Activated T-cell treated with anti-CD3 and anti-CD28 coated beads, Interleukin-2, amount 50 U/mL, for 4 hours (primary cell): Measurements from ENCODE around the gene TTC12. TPM values are rescaled to one million over a fixed set of nuclear protein-coding genes. Genes with fewer than 3 reads are reported as not detected.
"Not testable (repeated sequence)": the region's sequence is repeated elsewhere in the genome, so short reads cannot be mapped to it uniquely, and the experiment has no call there.

Source experiments
- ATAC-seq, 2 donors: fragments of 200-7000 bp; cut with Tn5 transposase; one replicate each; pipeline ENCODE4 v1.10.0; 2021
- DNase-seq: peaks from one replicate; pipeline ENCODE4 v3.0.0-alpha.2; 2020
- H3K27me3 Mint-ChIP-seq: one replicate; pipeline ENCODE4 v1.8.0; 2021; ENCODE audit warnings: low read depth, mixed read lengths
- H3K36me3 Mint-ChIP-seq: one replicate; pipeline ENCODE4 v1.8.0; 2022; ENCODE audit warnings: mixed read lengths; ENCODE audit not compliant: insufficient read depth
- H3K4me1 Mint-ChIP-seq: one replicate; pipeline ENCODE4 v1.8.0; 2021; ENCODE audit warnings: low read depth, mixed read lengths
- H3K4me3 Mint-ChIP-seq: one replicate; pipeline ENCODE4 v1.8.0; 2021; ENCODE audit warnings: mild to moderate bottlenecking, moderate library complexity, mixed read lengths
- H3K9me3 Mint-ChIP-seq: one replicate; pipeline ENCODE4 v1.8.0; 2021; ENCODE audit warnings: mixed read lengths
- total RNA-seq, 3 donors: library from RNA; stranded (reverse); gene quantifications; one replicate each; pipeline ENCODE4 v1.2.1, GENCODE V29; 2021

Gene TTC12
- total RNA-seq, 3 donors from 2014 or later = 4.0 to 11.0 (median 7.5) TPM

- no peak for DNase-seq
- Mint-ChIP-seq H3K27me3 (peaks cover 24% of the 10 kb centered on the region), H3K9me3 (no peaks in the 10 kb centered on the region)
Measured at GRCh38 chr11:113296447-113297205, 17.8 kb upstream of the TTC12 start.

GRCh38 chr11:113298496-113298895, 15.9 kb upstream of the TTC12 start:
- peaks cover 24% of the 10 kb centered on the region for H3K27me3 Mint-ChIP-seq
- H3K4me3 Mint-ChIP-seq, H3K36me3 Mint-ChIP-seq, ATAC-seq, DNase-seq, H3K4me1 Mint-ChIP-seq, H3K9me3 Mint-ChIP-seq: not testable (repeated sequence)

More at GRCh38 chr11:113296447-113297205, 17.8 kb upstream of the TTC12 start:
- H3K4me1 Mint-ChIP-seq = no peaks in the 10 kb centered on the region
- no peak overlapping the region for H3K4me3 Mint-ChIP-seq
- H3K36me3 Mint-ChIP-seq = no peaks in the 10 kb centered on the region
- ATAC-seq = no peak

- H3K4me1 Mint-ChIP-seq = no peaks in the 10 kb centered on the region
- no peak for ATAC-seq
- H3K4me3 Mint-ChIP-seq = no peak overlapping the region
- no peaks in the 10 kb centered on the region for H3K27me3 Mint-ChIP-seq
- H3K9me3 Mint-ChIP-seq = no peaks in the 10 kb centered on the region
- no peak for DNase-seq
- no peaks in the 10 kb centered on the region for H3K36me3 Mint-ChIP-seq
Measured at GRCh38 chr11:113304916-113305315, 9.5 kb upstream of the TTC12 start.

- Mint-ChIP-seq H3K9me3 (no peaks in the 10 kb centered on the region), H3K4me3 (no peak overlapping the region), H3K4me1 (no peaks in the 10 kb centered on the region), H3K36me3 (no peaks in the 10 kb centered on the region), H3K27me3 (no peaks in the 10 kb centered on the region)
- peak; percentile 64 for DNase-seq
- ATAC-seq = peak; percentile 96 to 99
Measured at GRCh38 chr11:113305440-113306336, 8.7 kb upstream of the TTC12 start.

- H3K4me1 Mint-ChIP-seq = peaks cover 5% of the 10 kb centered on the region
- no peaks in the 10 kb centered on the region for H3K9me3 Mint-ChIP-seq
- H3K36me3 Mint-ChIP-seq = no peaks in the 10 kb centered on the region
- H3K4me3 Mint-ChIP-seq = no peak overlapping the region
- no peak for DNase-seq
- no peaks in the 10 kb centered on the region for H3K27me3 Mint-ChIP-seq
- ATAC-seq = no peak
Measured at GRCh38 chr11:113308601-113309000, 5.8 kb upstream of the TTC12 start.

GRCh38 chr11:113311536-113311935, 2.8 kb upstream of the TTC12 start:
- ATAC-seq (no peak), DNase-seq (no peak)
- H3K4me3 Mint-ChIP-seq = no peak overlapping the region
- peaks cover 24% of the 10 kb centered on the region for H3K4me1 Mint-ChIP-seq
- no peaks in the 10 kb centered on the region for H3K27me3 Mint-ChIP-seq
- no peaks in the 10 kb centered on the region for H3K9me3 Mint-ChIP-seq
- no peaks in the 10 kb centered on the region for H3K36me3 Mint-ChIP-seq

- Mint-ChIP-seq H3K4me3 (peak overlapping the region; percentile 83), H3K27me3 (no peaks in the 10 kb centered on the region), H3K36me3 (peaks cover 16% of the 10 kb centered on the region), H3K4me1 (peaks cover 29% of the 10 kb centered on the region), H3K9me3 (no peaks in the 10 kb centered on the region)
- ATAC-seq = no peak
- no peak for DNase-seq
Measured at GRCh38 chr11:113313601-113314000, 782 bp upstream of the TTC12 start.

- Mint-ChIP-seq H3K4me3 (peak overlapping the region; percentile 83), H3K36me3 (peaks cover 18% of the 10 kb centered on the region), H3K27me3 (no peaks in the 10 kb centered on the region), H3K9me3 (no peaks in the 10 kb centered on the region), H3K4me1 (peaks cover 29% of the 10 kb centered on the region)
- ATAC-seq (no peak), DNase-seq (no peak)
Measured at GRCh38 chr11:113314065-113314388, 356 bp upstream of the TTC12 start.

GRCh38 chr11:113315811-113316210, 1.4 kb downstream of the TTC12 start:
- Mint-ChIP-seq H3K9me3 (no peaks in the 10 kb centered on the region), H3K27me3 (no peaks in the 10 kb centered on the region), H3K4me3 (peak overlapping the region; percentile 83), H3K36me3 (peaks cover 29% of the 10 kb centered on the region), H3K4me1 (peaks cover 29% of the 10 kb centered on the region)
- DNase-seq (no peak), ATAC-seq (no peak)

- peaks cover 31% of the 10 kb centered on the region for H3K36me3 Mint-ChIP-seq
- H3K27me3 Mint-ChIP-seq = no peaks in the 10 kb centered on the region
- H3K4me3 Mint-ChIP-seq = no peak overlapping the region
- no peaks in the 10 kb centered on the region for H3K9me3 Mint-ChIP-seq
- peaks cover 29% of the 10 kb centered on the region for H3K4me1 Mint-ChIP-seq
- DNase-seq (no peak), ATAC-seq (no peak)
Measured at GRCh38 chr11:113316256-113316655, 1.9 kb downstream of the TTC12 start.

- H3K4me3 Mint-ChIP-seq = no peak overlapping the region
- H3K27me3 Mint-ChIP-seq = no peaks in the 10 kb centered on the region
- H3K9me3 Mint-ChIP-seq = no peaks in the 10 kb centered on the region
- peaks cover 31% of the 10 kb centered on the region for H3K36me3 Mint-ChIP-seq
- ATAC-seq (no peak), DNase-seq (no peak)
- peaks cover 29% of the 10 kb centered on the region for H3K4me1 Mint-ChIP-seq
Measured at GRCh38 chr11:113317339-113317738, 3.0 kb downstream of the TTC12 start.

GRCh38 chr11:113319085-113319484, 4.7 kb downstream of the TTC12 start:
- H3K4me1 Mint-ChIP-seq = peaks cover 19% of the 10 kb centered on the region
- H3K36me3 Mint-ChIP-seq = peaks cover 39% of the 10 kb centered on the region
- ATAC-seq (no peak), DNase-seq (no peak)
- H3K27me3 Mint-ChIP-seq = no peaks in the 10 kb centered on the region
- no peak overlapping the region for H3K4me3 Mint-ChIP-seq
- H3K9me3 Mint-ChIP-seq = no peaks in the 10 kb centered on the region

GRCh38 chr11:113322158-113322557, 7.8 kb downstream of the TTC12 start:
- Mint-ChIP-seq H3K36me3 (peaks cover 48% of the 10 kb centered on the region), H3K27me3 (no peaks in the 10 kb centered on the region), H3K4me3 (no peak overlapping the region), H3K4me1 (peaks cover 6% of the 10 kb centered on the region), H3K9me3 (no peaks in the 10 kb centered on the region)
- DNase-seq (no peak), ATAC-seq (no peak)

- H3K4me1 Mint-ChIP-seq = no peaks in the 10 kb centered on the region
- DNase-seq (no peak), ATAC-seq (no peak)
- H3K27me3 Mint-ChIP-seq = no peaks in the 10 kb centered on the region
- H3K4me3 Mint-ChIP-seq = no peak overlapping the region
- no peaks in the 10 kb centered on the region for H3K9me3 Mint-ChIP-seq
- H3K36me3 Mint-ChIP-seq = peaks cover 49% of the 10 kb centered on the region
Measured at GRCh38 chr11:113324250-113324649, 9.9 kb downstream of the TTC12 start.

GRCh38 chr11:113329725-113330124, 15.3 kb downstream of the TTC12 start:
- ATAC-seq (no peak), DNase-seq (no peak)
- Mint-ChIP-seq H3K36me3 (peaks cover 44% of the 10 kb centered on the region), H3K4me1 (no peaks in the 10 kb centered on the region), H3K9me3 (no peaks in the 10 kb centered on the region), H3K27me3 (no peaks in the 10 kb centered on the region), H3K4me3 (no peak overlapping the region)
